ENCODE results near the gene MAP3K6. TPM values are rescaled to one million over a fixed set of nuclear protein-coding genes. Genes with fewer than 3 reads are reported as not detected.
A peak's percentile ranks its signal among the peaks of the same experiment; 100 is the strongest.

Gene MAP3K6
- total and polyA plus RNA-seq, 2 of the 13 experiments (the other 11 are each of a cell fraction or from before 2014, with no cell fraction given) = 2.7 to 3.2 TPM

DNA sequence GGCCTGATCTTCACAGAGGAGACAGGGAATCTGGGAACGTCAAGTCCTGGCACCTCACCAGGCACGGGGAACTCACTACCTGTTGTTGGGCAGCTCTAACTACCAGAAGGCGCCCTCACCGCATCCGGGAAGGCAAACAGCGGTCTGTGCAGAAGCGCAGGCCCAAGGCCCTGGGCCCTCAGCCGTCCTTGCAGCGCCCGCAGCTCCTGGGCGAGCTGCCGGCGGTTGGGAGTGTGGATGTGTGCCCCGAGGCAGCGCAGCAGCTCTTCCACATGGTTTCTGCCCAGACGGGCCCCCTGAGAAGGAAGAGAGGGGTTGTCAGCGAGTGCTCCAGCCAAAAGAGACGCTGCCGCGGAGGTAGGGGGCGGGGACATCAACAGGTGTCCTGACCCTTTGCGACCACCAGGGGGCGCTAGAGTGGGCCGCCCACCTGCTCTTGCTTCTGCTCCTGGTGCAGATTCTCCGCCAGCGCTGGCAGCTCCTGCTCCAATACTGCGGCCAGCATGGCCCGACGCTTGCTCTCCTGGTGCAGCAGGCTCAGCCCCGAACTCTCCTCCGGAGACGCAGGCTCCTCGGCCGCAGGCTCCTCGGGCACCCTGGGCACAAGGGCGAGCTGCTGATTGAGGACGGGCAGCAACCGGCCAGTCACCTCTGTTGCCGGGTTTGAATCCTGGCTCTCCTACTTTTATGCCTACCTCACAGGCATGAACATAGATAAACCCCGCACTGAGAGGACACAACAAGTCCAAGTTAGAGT is 9.3 kb downstream of the MAP3K6 start:
- Histone ChIP-seq H3K27me3 (ENCODE audit: control insufficient read depth in 1 of 2, insufficient read depth in 2 of 2, low read length in 2 of 2) (no peaks in the 10 kb centered on the region), H3K9me3 (ENCODE audit: low read length) (no peaks in the 10 kb centered on the region), H3K4me2 (ENCODE audit: low read depth, low read length) (peak overlapping the region; percentile 70), H3K79me2 (ENCODE audit: insufficient read depth, low read length) (no peaks in the 10 kb centered on the region), H3K4me1 (ENCODE audit: insufficient read depth, low read length) (peaks cover 8% of the 10 kb centered on the region; the same call in 1 of the 2 replicates), H3K27ac (ENCODE audit: extremely low read length, insufficient read depth, low read length) (no peak overlapping the region), H4K20me1 (ENCODE audit: insufficient read depth, low read length) (no peaks in the 10 kb centered on the region), H2AFZ (ENCODE audit: low read length) (no peak overlapping the region), H3K9ac (ENCODE audit: insufficient read depth, low read depth, low read length) (no peak overlapping the region), H3K36me3 (replicated peaks in 1 of 2; ENCODE audit: control insufficient read depth in 1 of 2, insufficient read depth in 2 of 2, low read length in 2 of 2) (0 out of 5 replicates have a peak, but pooled peaks cover 0 to 2% of the 10 kb centered on the region in 2 experiments), H3K4me3 (replicated peaks in 1 of 3; ENCODE audit: insufficient read depth in 1 of 3, low read depth in 2 of 3, low read length in 3 of 3) (peak overlapping the region in 2 of 3 experiments; percentile 33 to 61; a peak in 3 of 6 replicates)
- no peak for FAIRE-seq
- DNase-seq (ENCODE audit: low spot score) = peak; percentile 43
- peak; percentile 83 for ATAC-seq
- in situ Hi-C loops (cut with HindIII; ENCODE audit: extremely low pct_ligation_motif_present, low pct_unique_long_range_greater_than_20kb) (loop anchor here (5.0 kb wide), 1 partner anchor 35 kb away; the partner anchor contains the start of gene GPR3), intact Hi-C loops (cut with micrococcal nuclease; ENCODE audit: unreplicated experiment) (loop anchor here (1.0 kb wide), 3 partner anchors 16 to 38 kb away; no protein-coding TSS in a partner anchor)
- WGBS (ENCODE audit: low lambda C conversion rate) = 45% methylated on average over 19 of the region's 40 CpGs
- CTCF ChIA-PET (ENCODE audit: low intra/inter-chr PET ratio, low total read pairs) = interaction anchor here (1.0 to 2.1 kb wide), 5 partner anchors 15 to 57 kb away, joined by 3 to 19 read pairs (median 6); no protein-coding TSS in a partner anchor
- POLR2A ChIA-PET = no interaction called here
- BruUV-seq (replicated peaks) = no TSS peak
- no peak for TF ChIP-seq ATF7 (IDR thresholded peaks at IDR 0.05)
- no peak for TF ChIP-seq ATF7 (CRISPR knock-in tag; IDR thresholded peaks at IDR 0.05)
- TF ChIP-seq FOXJ3 (CRISPR knock-in tag; IDR thresholded peaks at IDR 0.05; ENCODE audit: borderline replicate concordance) = 0 out of 2 replicates have a peak, but pooled peaks have one; percentile 38
- peak; percentile 37; the same call in 1 of the 2 replicates for TF ChIP-seq MAX (IDR thresholded peaks at IDR 0.05)
- TF ChIP-seq NFIB (CRISPR knock-in tag; IDR thresholded peaks at IDR 0.05; ENCODE audit: borderline replicate concordance) = no peak
- TF ChIP-seq, protein P1, sequence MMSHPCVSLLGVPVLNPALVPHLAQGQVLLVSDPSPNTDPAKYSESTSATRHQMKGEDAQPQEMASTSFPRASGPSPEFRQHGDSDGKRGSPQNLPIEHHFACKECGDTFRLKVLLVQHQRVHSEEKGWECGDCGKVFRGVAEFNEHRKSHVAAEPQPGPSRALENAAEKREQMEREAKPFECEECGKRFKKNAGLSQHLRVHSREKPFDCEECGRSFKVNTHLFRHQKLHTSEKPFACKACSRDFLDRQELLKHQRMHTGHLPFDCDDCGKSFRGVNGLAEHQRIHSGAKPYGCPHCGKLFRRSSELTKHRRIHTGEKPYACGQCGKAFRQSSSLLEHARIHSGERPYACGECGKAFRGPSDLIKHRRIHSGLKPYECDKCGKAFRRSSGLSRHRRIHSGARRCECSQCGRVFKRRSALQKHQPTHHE (CRISPR knock-in tag; IDR thresholded peaks at IDR 0.05; ENCODE audit: borderline replicate concordance) = no peak
- TF ChIP-seq YEATS4 (CRISPR knock-in tag; IDR thresholded peaks at IDR 0.05; ENCODE audit: borderline replicate concordance) = peak; percentile 22; the same call in 1 of the 2 replicates
- peak; percentile 29; the same call in 1 of the 2 replicates for TF ChIP-seq ZNF777 (CRISPR knock-in tag; IDR thresholded peaks at IDR 0.05)
- peak; percentile 72 for TF ChIP-seq STAG1 (CRISPR knock-in tag; IDR thresholded peaks at IDR 0.05)
- peak; percentile 57; the same call in 1 of the 2 replicates for TF ChIP-seq ZNF691 (CRISPR knock-in tag; IDR thresholded peaks at IDR 0.05; ENCODE audit: borderline replicate concordance, low read depth)
- no peak for TF ChIP-seq PTBP1 (IDR thresholded peaks at IDR 0.05; ENCODE audit: low read depth, low read length, poor library complexity, severe bottlenecking)
- no peak for TF ChIP-seq GRHL1 (CRISPR knock-in tag; conservative IDR thresholded peaks at IDR 0.05)
- peak; percentile 36 for TF ChIP-seq ZFX (CRISPR knock-in tag; IDR thresholded peaks at IDR 0.05; ENCODE audit: low read depth)
- peak; percentile 41; the same call in 1 of the 2 replicates for TF ChIP-seq SP4 (CRISPR knock-in tag; IDR thresholded peaks at IDR 0.05)
- peak in 1 of 2 experiments; percentile 54; a peak in 1 of 4 replicates for TF ChIP-seq KLF16 (CRISPR knock-in tag; IDR thresholded peaks at IDR 0.05)
- no peak for TF ChIP-seq SOX6 (IDR thresholded peaks at IDR 0.05)
- 0 out of 2 replicates have a peak, but pooled peaks have one; percentile 9 for TF ChIP-seq SOX6 (CRISPR knock-in tag; IDR thresholded peaks at IDR 0.05)
- TF ChIP-seq ZNF703 (CRISPR knock-in tag; IDR thresholded peaks at IDR 0.05; ENCODE audit: borderline replicate concordance) = no peak
- TF ChIP-seq ZMYM4 (CRISPR knock-in tag; IDR thresholded peaks at IDR 0.05) = 0 out of 2 replicates have a peak, but pooled peaks have one; percentile 11
- no peak for TF ChIP-seq ZNF383 (CRISPR knock-in tag; IDR thresholded peaks at IDR 0.05; ENCODE audit: borderline replicate concordance)
